ENCODE data around the gene ST6GAL1.

The ST6GAL1 gene

DNA sequence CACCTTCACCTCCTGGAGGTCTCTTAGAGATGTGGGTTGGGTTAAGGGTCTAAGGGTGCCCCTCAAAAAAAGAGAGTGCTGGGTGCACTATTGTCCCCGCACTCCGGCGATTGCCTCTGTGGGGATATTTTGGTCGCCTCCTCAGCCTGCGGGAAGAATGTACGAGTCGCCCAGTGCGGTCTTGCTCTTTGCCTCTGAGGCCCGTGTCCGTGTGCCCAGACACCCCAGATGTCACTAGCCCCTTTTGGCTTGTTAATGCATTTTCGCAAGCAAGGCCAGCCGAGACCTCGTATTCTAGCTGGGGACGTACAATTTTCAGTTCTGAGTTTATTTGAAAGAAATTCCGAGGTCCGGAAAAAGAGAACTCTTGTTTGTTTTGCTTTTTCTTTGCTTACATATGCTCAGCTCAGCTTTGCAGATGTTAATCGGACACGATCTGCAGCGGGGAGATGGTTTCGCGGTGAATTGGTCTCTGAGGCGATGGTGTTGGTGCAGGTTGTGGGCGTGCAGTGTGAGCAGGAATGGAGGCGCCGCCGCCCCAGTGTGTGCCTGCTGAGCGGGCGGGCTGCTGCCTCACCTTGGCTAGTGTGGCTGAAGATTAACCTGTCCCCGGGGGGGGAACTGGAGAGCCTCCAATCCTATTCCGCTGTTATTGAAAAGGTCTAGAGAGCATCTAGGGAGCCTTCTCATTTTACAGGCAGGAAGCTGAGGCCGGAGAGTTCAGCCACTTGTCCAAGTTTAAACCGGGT lies 1.4 kb downstream of the ST6GAL1 start:
- ChIA-PET CTCF (interaction anchor here (0.7 to 4.0 kb wide), 29 partner anchors 8 to 236 kb away, joined by 3 to 63 read pairs (median 4); no protein-coding TSS in a partner anchor), POLR2A (interaction anchor here (0.8 to 1.7 kb wide), 3 partner anchors 14 to 82 kb away, joined by 4 to 6 read pairs (median 5); no protein-coding TSS in a partner anchor)
- Histone ChIP-seq H3K36me3 (ENCODE audit: control insufficient read depth in 4 of 4, insufficient read depth in 4 of 4, low read length in 3 of 4) (peaks cover 0 to 13% (median 4%) of the 10 kb centered on the region in 4 experiments), H3K27me3 (replicated peaks in 2 of 5; ENCODE audit: control insufficient read depth in 4 of 5, insufficient read depth in 5 of 5, low read length in 4 of 5) (no peaks in the 10 kb centered on the region), H3K4me3 (ENCODE audit: control insufficient read depth in 1 of 7, extremely low read depth in 1 of 7, insufficient read depth in 4 of 7, low read depth in 2 of 7, low read length in 6 of 7) (peak overlapping the region; percentile 72 to 98 (median 89)), H3K9me3 (ENCODE audit: control extremely low read depth in 1 of 5, control insufficient read depth in 4 of 5, insufficient read depth in 2 of 5, low read depth in 1 of 5, low read length in 4 of 5) (no peaks in the 10 kb centered on the region), H3K27ac (ENCODE audit: insufficient read depth in 1 of 2, low read depth in 1 of 2, low read length in 2 of 2, poor library complexity in 1 of 2, severe bottlenecking in 2 of 2) (peak overlapping the region; percentile 76 to 87), H3K4me1 (ENCODE audit: control extremely low read depth in 1 of 4, control insufficient read depth in 4 of 4, insufficient read depth in 4 of 4, low read length in 3 of 4) (peaks cover 15 to 41% (median 37%) of the 10 kb centered on the region in 4 experiments)
- peak in 2 of 3 donors; percentile 40 to 62 for DNase-seq
- WGBS (ENCODE audit: insufficient coverage): 0% methylated on average over 24 of the region's 32 CpGs

DNA sequence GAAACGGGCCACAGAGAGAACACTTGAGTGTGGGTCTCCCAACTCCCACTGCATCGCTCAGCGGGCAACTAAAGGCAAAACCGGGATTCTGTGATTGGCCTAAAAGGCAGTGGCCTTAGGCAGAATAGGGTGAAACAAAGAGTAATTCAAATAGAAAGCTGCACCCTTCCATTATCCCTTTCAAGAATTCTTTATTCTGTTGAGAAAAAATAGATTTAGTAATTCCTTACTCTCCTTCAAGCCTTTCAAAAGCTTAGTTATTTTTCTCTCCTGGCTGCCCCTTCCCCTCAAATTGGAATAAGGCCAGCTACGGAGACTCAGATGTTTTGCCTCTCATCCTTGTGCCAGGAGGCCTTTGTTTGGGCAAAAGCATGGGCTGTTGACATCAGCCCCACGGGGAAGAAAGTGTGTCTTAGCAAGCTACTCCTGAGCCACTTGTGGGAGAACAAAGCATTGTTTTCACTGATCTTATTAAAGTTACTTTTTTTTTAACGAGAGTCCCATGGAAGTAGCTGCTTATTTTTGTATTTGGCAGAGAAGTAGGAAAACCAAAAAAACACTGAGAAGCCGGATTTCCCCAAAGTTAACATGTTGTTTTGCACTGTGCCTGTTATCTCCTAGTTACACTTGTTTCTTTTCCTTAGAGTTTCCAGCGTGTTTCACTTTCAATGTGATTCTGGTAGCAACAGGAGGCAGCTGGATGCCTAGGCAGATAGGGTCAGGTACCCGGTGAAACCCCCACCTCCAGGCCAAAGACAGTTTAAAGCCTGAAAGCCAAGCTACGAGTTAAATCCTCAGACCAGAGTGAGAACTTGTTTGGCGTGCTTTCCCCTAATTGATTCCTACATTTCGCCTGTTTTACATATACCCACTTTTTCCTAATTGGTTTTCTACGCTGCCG lies 2.2 kb downstream of the ST6GAL1 start:
- WGBS (ENCODE audit: insufficient coverage): 7% methylated on average over 12 of the region's 15 CpGs
- POLR2A ChIA-PET: interaction anchor here (0.9 to 1.4 kb wide), 2 partner anchors 15 to 233 kb away, joined by 4 to 5 read pairs; no protein-coding TSS in a partner anchor
- peak overlapping the region; percentile 72 to 98 (median 89) for H3K4me3 ChIP-seq (ENCODE audit: control insufficient read depth in 1 of 7, extremely low read depth in 1 of 7, insufficient read depth in 4 of 7, low read depth in 2 of 7, low read length in 6 of 7)

DNA sequence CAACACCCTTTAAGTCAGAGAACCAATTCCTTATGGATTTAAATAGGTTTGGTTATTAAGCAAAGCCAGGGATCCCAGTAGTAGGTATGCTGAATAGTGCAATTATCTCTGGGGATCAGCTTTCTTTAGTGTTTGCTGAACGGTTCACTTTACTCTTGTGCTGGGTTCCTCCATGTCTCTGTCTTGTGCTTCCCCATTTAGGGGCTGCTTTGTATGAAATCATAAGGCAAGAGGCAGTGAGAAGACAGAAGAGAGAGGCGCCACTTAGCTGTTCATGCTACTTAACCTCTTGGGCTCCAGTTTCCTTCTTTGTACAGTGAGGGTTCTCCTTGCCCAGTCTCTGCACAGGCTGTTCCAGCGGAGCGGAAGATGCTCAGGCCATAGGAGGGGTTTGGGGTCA lies 3.5 kb downstream of the ST6GAL1 start:
- POLR2A ChIA-PET: no interaction called here
- H3K27ac ChIP-seq (ENCODE audit: insufficient read depth in 1 of 2, low read depth in 1 of 2, low read length in 2 of 2, poor library complexity in 1 of 2, severe bottlenecking in 2 of 2): peak overlapping the region in 1 of 2 experiments; percentile 87
- CTCF ChIA-PET: interaction anchor here (1.2 to 4.0 kb wide), 8 partner anchors 9 to 84 kb away, joined by 3 to 63 read pairs (median 7); no protein-coding TSS in a partner anchor
- no peaks in the 10 kb centered on the region for H3K9me3 ChIP-seq (ENCODE audit: control extremely low read depth in 1 of 5, control insufficient read depth in 4 of 5, insufficient read depth in 2 of 5, low read depth in 1 of 5, low read length in 4 of 5)
- no peaks in the 10 kb centered on the region for H3K27me3 ChIP-seq (replicated peaks in 2 of 5; ENCODE audit: control insufficient read depth in 4 of 5, insufficient read depth in 5 of 5, low read length in 4 of 5)
- peak overlapping the region in 1 of 7 experiments; percentile 95 for H3K4me3 ChIP-seq (ENCODE audit: control insufficient read depth in 1 of 7, extremely low read depth in 1 of 7, insufficient read depth in 4 of 7, low read depth in 2 of 7, low read length in 6 of 7)
- DNase-seq: peak in 2 of 3 donors; percentile 49 to 60
- peaks cover 15 to 43% (median 38%) of the 10 kb centered on the region in 4 experiments for H3K4me1 ChIP-seq (ENCODE audit: control extremely low read depth in 1 of 4, control insufficient read depth in 4 of 4, insufficient read depth in 4 of 4, low read length in 3 of 4)
- peaks cover 0 to 13% (median 6%) of the 10 kb centered on the region in 4 experiments for H3K36me3 ChIP-seq (ENCODE audit: control insufficient read depth in 4 of 4, insufficient read depth in 4 of 4, low read length in 3 of 4)
- 22% methylated on average over 2 of the region's 4 CpGs for WGBS (ENCODE audit: insufficient coverage)

More for the DNA sequence above, 2.2 kb downstream of the ST6GAL1 start:
- peak; percentile 58 to 89 (median 86) for DNase-seq
- Histone ChIP-seq H3K9me3 (ENCODE audit: control extremely low read depth in 1 of 5, control insufficient read depth in 4 of 5, insufficient read depth in 2 of 5, low read depth in 1 of 5, low read length in 4 of 5) (no peaks in the 10 kb centered on the region), H3K27me3 (replicated peaks in 2 of 5; ENCODE audit: control insufficient read depth in 4 of 5, insufficient read depth in 5 of 5, low read length in 4 of 5) (no peaks in the 10 kb centered on the region), H3K4me1 (ENCODE audit: control extremely low read depth in 1 of 4, control insufficient read depth in 4 of 4, insufficient read depth in 4 of 4, low read length in 3 of 4) (peaks cover 15 to 41% (median 38%) of the 10 kb centered on the region in 4 experiments), H3K36me3 (ENCODE audit: control insufficient read depth in 4 of 4, insufficient read depth in 4 of 4, low read length in 3 of 4) (peaks cover 0 to 13% (median 6%) of the 10 kb centered on the region in 4 experiments), H3K27ac (ENCODE audit: insufficient read depth in 1 of 2, low read depth in 1 of 2, low read length in 2 of 2, poor library complexity in 1 of 2, severe bottlenecking in 2 of 2) (peak overlapping the region; percentile 76 to 87)
- CTCF ChIA-PET: interaction anchor here (0.6 to 4.0 kb wide), 20 partner anchors 9 to 234 kb away, joined by 3 to 63 read pairs (median 4); no protein-coding TSS in a partner anchor

DNA sequence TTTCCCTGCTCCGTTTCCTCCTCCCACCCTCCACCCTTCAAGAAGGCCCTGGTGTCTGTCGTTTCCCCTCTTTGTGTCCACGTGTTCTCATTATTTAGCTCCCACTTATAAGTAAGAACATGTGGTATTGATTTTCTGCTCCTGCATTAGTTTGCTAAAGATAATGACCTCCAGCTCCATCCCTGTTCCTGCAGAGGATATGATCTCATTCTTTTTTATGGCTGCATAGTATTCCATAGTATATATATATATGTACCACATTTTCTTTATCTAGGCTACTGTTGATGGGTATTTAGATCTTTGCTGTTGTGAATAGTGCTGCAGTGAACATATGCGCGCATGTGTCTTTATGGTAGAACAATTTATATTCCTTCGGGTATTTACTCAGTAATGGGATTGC lies 4.8 kb downstream of the ST6GAL1 start:
- Histone ChIP-seq H3K36me3 (ENCODE audit: control insufficient read depth in 4 of 4, insufficient read depth in 4 of 4, low read length in 3 of 4) (peaks cover 0 to 13% (median 7%) of the 10 kb centered on the region in 4 experiments), H3K27ac (ENCODE audit: insufficient read depth in 1 of 2, low read depth in 1 of 2, low read length in 2 of 2, poor library complexity in 1 of 2, severe bottlenecking in 2 of 2) (no peak overlapping the region), H3K9me3 (ENCODE audit: control extremely low read depth in 1 of 5, control insufficient read depth in 4 of 5, insufficient read depth in 2 of 5, low read depth in 1 of 5, low read length in 4 of 5) (no peaks in the 10 kb centered on the region), H3K4me3 (ENCODE audit: control insufficient read depth in 1 of 7, extremely low read depth in 1 of 7, insufficient read depth in 4 of 7, low read depth in 2 of 7, low read length in 6 of 7) (no peak overlapping the region), H3K27me3 (replicated peaks in 2 of 5; ENCODE audit: control insufficient read depth in 4 of 5, insufficient read depth in 5 of 5, low read length in 4 of 5) (no peaks in the 10 kb centered on the region), H3K4me1 (ENCODE audit: control extremely low read depth in 1 of 4, control insufficient read depth in 4 of 4, insufficient read depth in 4 of 4, low read length in 3 of 4) (peaks cover 15 to 37% (median 33%) of the 10 kb centered on the region in 4 experiments)
- CTCF ChIA-PET: interaction anchor here (0.8 to 1.4 kb wide), 2 partner anchors 15 to 32 kb away, joined by 3 to 4 read pairs; no protein-coding TSS in a partner anchor
- POLR2A ChIA-PET: no interaction called here
- DNase-seq: no peak
- 80% methylated on average over 1 of the region's 6 CpGs for WGBS (ENCODE audit: insufficient coverage)

DNA sequence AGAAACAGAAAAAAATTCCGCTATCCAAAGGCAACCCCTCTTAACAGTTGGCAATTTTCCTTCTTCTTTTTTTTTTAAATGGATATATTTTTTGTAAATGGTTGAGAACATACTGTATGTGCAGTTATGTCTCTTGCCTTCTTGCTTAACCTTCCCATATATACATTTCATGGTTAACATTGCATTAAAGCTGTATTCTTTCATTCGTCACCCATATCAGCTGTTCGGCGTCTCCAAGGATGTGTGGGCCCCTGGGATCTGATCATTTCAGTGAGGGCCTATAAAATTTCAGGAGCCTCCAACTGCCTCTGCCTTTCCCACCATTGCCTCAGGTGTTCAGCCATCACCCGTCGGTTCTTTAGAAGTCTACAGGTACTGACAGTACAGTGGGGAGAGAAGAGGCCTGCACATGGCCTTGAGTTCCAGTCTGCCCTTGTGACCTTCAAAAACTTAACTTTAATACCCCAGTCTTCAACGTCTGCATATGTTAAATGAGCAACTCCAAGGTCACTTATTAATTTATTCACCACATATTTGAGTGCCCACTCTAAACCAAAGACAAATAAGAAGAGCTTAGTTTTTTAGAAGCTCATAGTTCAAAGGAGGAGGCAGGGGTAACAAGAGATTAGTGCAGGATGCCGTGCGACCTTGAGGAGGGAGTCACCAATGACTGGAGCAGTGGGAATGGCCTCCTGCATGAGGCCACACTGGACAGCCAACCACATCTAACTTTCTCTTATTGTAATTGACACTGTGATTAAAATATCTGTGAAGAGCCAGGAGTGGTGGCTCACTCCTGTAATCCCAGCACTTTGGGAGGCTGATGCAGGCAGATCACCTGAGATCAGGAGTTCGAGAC lies 6.9 kb downstream of the ST6GAL1 start:
- H3K4me3 ChIP-seq (ENCODE audit: control insufficient read depth in 1 of 7, extremely low read depth in 1 of 7, insufficient read depth in 4 of 7, low read depth in 2 of 7, low read length in 6 of 7): no peak overlapping the region
- ChIA-PET POLR2A (no interaction called here), CTCF (interaction anchor here (0.5 to 1.7 kb wide), 3 partner anchors 9 to 780 kb away, joined by 3 to 7 read pairs (median 3); no protein-coding TSS in a partner anchor)
- no peak overlapping the region for H3K27ac ChIP-seq (ENCODE audit: insufficient read depth in 1 of 2, low read depth in 1 of 2, low read length in 2 of 2, poor library complexity in 1 of 2, severe bottlenecking in 2 of 2)
- H3K4me1 ChIP-seq (ENCODE audit: control extremely low read depth in 1 of 4, control insufficient read depth in 4 of 4, insufficient read depth in 4 of 4, low read length in 3 of 4): peaks cover 14 to 27% (median 22%) of the 10 kb centered on the region in 4 experiments
- H3K27me3 ChIP-seq (replicated peaks in 2 of 5; ENCODE audit: control insufficient read depth in 4 of 5, insufficient read depth in 5 of 5, low read length in 4 of 5): no peaks in the 10 kb centered on the region
- no peaks in the 10 kb centered on the region for H3K9me3 ChIP-seq (ENCODE audit: control extremely low read depth in 1 of 5, control insufficient read depth in 4 of 5, insufficient read depth in 2 of 5, low read depth in 1 of 5, low read length in 4 of 5)
- WGBS (ENCODE audit: insufficient coverage): 87% methylated on average over 6 of the region's 10 CpGs
- no peak for DNase-seq
- H3K36me3 ChIP-seq (ENCODE audit: control insufficient read depth in 4 of 4, insufficient read depth in 4 of 4, low read length in 3 of 4): peaks cover 0 to 13% (median 7%) of the 10 kb centered on the region in 4 experiments

DNA sequence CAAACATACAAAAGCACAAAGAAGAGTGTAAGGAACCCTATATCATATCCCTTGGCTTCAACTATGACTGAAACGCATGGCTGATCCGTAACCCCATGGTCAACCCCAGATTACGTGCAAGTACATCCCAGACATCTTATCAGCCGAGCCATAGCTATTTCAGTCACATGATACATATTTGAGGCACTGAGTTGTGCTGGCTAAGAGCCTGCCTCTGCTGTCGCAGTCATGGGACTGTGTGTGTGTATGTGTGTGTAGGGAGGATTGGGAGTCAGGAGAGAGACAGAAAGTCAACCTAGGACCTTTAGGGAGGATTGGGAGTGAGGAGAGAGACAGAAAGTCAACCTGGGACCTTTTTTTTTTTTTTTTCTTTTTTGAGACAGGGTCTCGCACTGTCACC lies 8.4 kb downstream of the ST6GAL1 start:
- POLR2A ChIA-PET: no interaction called here
- WGBS (ENCODE audit: insufficient coverage): 82% methylated on average over 5 of the region's 6 CpGs
- peaks cover 0 to 12% (median 8%) of the 10 kb centered on the region in 4 experiments for H3K4me1 ChIP-seq (ENCODE audit: control extremely low read depth in 1 of 4, control insufficient read depth in 4 of 4, insufficient read depth in 4 of 4, low read length in 3 of 4)
- peaks cover 4 to 23% (median 11%) of the 10 kb centered on the region in 4 experiments for H3K36me3 ChIP-seq (ENCODE audit: control insufficient read depth in 4 of 4, insufficient read depth in 4 of 4, low read length in 3 of 4)
- CTCF ChIA-PET: interaction anchor here (0.9 to 1.7 kb wide), 2 partner anchors 10 to 99 kb away, joined by 3 to 5 read pairs; no protein-coding TSS in a partner anchor
- H3K27ac ChIP-seq (ENCODE audit: insufficient read depth in 1 of 2, low read depth in 1 of 2, low read length in 2 of 2, poor library complexity in 1 of 2, severe bottlenecking in 2 of 2): no peak overlapping the region
- H3K27me3 ChIP-seq (replicated peaks in 2 of 5; ENCODE audit: control insufficient read depth in 4 of 5, insufficient read depth in 5 of 5, low read length in 4 of 5): no peaks in the 10 kb centered on the region
- no peaks in the 10 kb centered on the region for H3K9me3 ChIP-seq (ENCODE audit: control extremely low read depth in 1 of 5, control insufficient read depth in 4 of 5, insufficient read depth in 2 of 5, low read depth in 1 of 5, low read length in 4 of 5)
- DNase-seq: peak in 1 of 3 donors; percentile 44
- H3K4me3 ChIP-seq (ENCODE audit: control insufficient read depth in 1 of 7, extremely low read depth in 1 of 7, insufficient read depth in 4 of 7, low read depth in 2 of 7, low read length in 6 of 7): no peak overlapping the region

All from common myeloid progenitor, CD34-positive (primary cell).